Neural crest cell (in vitro differentiated cells): ENCODE results near the gene EVA1B. TPM values are rescaled to one million over a fixed set of nuclear protein-coding genes. Genes with fewer than 3 reads are reported as not detected.

Experiments
- DNase-seq: peaks from one replicate; pipeline ENCODE4 v3.0.0; 2021; ENCODE audit warnings: low read depth, mixed read lengths, low spot score
- H3K27ac Mint-ChIP-seq: one replicate; pipeline ENCODE4 v1.8.0; 2021; ENCODE audit warnings: mild to moderate bottlenecking, mixed read lengths; ENCODE audit not compliant: unreplicated experiment
- H3K27me3 Mint-ChIP-seq: 2 replicates; pipeline ENCODE4 v1.8.0; 2021; ENCODE audit warnings: low read depth, mild to moderate bottlenecking, mixed read lengths
- H3K36me3 Mint-ChIP-seq: 2 replicates; pipeline ENCODE4 v1.8.0; 2021; ENCODE audit warnings: low read depth, mild to moderate bottlenecking, mixed read lengths
- H3K4me1 Mint-ChIP-seq: 2 replicates; pipeline ENCODE4 v1.8.0; 2021; ENCODE audit warnings: mixed read lengths
- H3K4me3 Mint-ChIP-seq: one replicate; pipeline ENCODE4 v1.8.0; 2021; ENCODE audit warnings: mild to moderate bottlenecking, mixed read lengths
- H3K9me3 Mint-ChIP-seq: 2 replicates; pipeline ENCODE4 v1.8.0; 2021; ENCODE audit warnings: mixed read lengths
- CTCF ChIP-seq: fragments of 200-600 bp; sonication (generic); conservative IDR thresholded peaks from 2 replicates; pipeline ENCODE4 v1.5.0; 2021; ENCODE audit warnings: antibody characterized with exemption, mild to moderate bottlenecking
- total RNA-seq: library from RNA; stranded (reverse); gene quantifications from 2 replicates; pipeline ENCODE4 v1.2.1, GENCODE V29; 2021

The EVA1B gene
- total RNA-seq, 1 donor from 2014 or later = 28.5 TPM

- no peak for TF ChIP-seq CTCF
- no peaks in the 10 kb centered on the region for H3K9me3 Mint-ChIP-seq
- H3K4me3 Mint-ChIP-seq = no peak overlapping the region
- H3K4me1 Mint-ChIP-seq = no peaks in the 10 kb centered on the region
- H3K27me3 Mint-ChIP-seq = no peaks in the 10 kb centered on the region
- peaks cover 4% of the 10 kb centered on the region for H3K36me3 Mint-ChIP-seq
- H3K27ac Mint-ChIP-seq = no peak overlapping the region
- DNase-seq = no peak
Observed at GRCh38 chr1:36276688-36277087, 46.8 kb downstream of the EVA1B start.

- DNase-seq = no peak
- Mint-ChIP-seq H3K4me3 (no peak overlapping the region), H3K4me1 (no peaks in the 10 kb centered on the region), H3K36me3 (peaks cover 4% of the 10 kb centered on the region), H3K9me3 (no peaks in the 10 kb centered on the region), H3K27me3 (no peaks in the 10 kb centered on the region), H3K27ac (no peak overlapping the region)
- TF ChIP-seq CTCF = no peak
Observed at GRCh38 chr1:36274201-36274600, 49.2 kb downstream of the EVA1B start.

GRCh38 chr1:36273024-36273423 is 50.4 kb downstream of the EVA1B start:
- no peaks in the 10 kb centered on the region for H3K27me3 Mint-ChIP-seq

More at GRCh38 chr1:36273024-36273423, 50.4 kb downstream of the EVA1B start:
- Mint-ChIP-seq H3K36me3 (peaks cover 4% of the 10 kb centered on the region), H3K4me3 (no peak overlapping the region), H3K27ac (no peak overlapping the region), H3K4me1 (no peaks in the 10 kb centered on the region), H3K9me3 (no peaks in the 10 kb centered on the region)
- no peak for TF ChIP-seq CTCF
- no peak for DNase-seq

Other genes with a start within 250 kb of the EVA1B start
- 7.4 and 8.4 TPM in 2 replicates for gene TEKT2, start 239.6 kb downstream of the EVA1B start, total RNA-seq
- gene ADPRS, start 234.8 kb downstream of the EVA1B start, total RNA-seq = 33.8 and 34.0 TPM in 2 replicates
- gene COL8A2, start 198.4 kb downstream of the EVA1B start, total RNA-seq = 0.09 TPM in 2 replicates
- gene TRAPPC3, start 174.2 kb downstream of the EVA1B start, total RNA-seq = 48.6 and 52.8 TPM in 2 replicates
- gene MAP7D1, start 167.5 kb downstream of the EVA1B start, total RNA-seq = 165 and 166 TPM in 2 replicates
- gene THRAP3, start 99.2 kb downstream of the EVA1B start, total RNA-seq = 167 and 170 TPM in 2 replicates
- 5.4 and 5.9 TPM in 2 replicates for gene SH3D21, start 17.3 kb downstream of the EVA1B start, total RNA-seq
- 77.5 and 80.1 TPM in 2 replicates for gene STK40, start 62.3 kb upstream of the EVA1B start, total RNA-seq
- gene LSM10, start 74.3 kb upstream of the EVA1B start, total RNA-seq = 48.1 and 48.4 TPM in 2 replicates
- 10.5 and 11.5 TPM in 2 replicates for gene OSCP1, start 126.8 kb upstream of the EVA1B start, total RNA-seq
- gene MRPS15, start 140.7 kb upstream of the EVA1B start, total RNA-seq = 89.8 and 97.3 TPM in 2 replicates
- not detected in 2 replicates for gene CSF3R, start 159.3 kb upstream of the EVA1B start, total RNA-seq